Esophagus squamous epithelium (tissue), 4 donors: Measurements from ENCODE around the gene SDR42E1.

Source experiments
- CTCF ChIP-seq, 6 experiments: fragments of 450-650 bp in 4 of 6; fragments of 200-600 bp in 2 of 6; sonication (generic) in 2 of 6; IDR thresholded peaks; one replicate each; pipeline ENCODE4 v1.5.1; 2016 to 2019; ENCODE audit warnings: antibody characterized with exemption in 6 of 6, mild to moderate bottlenecking in 4 of 6, moderate library complexity in 4 of 6
- POLR2A ChIP-seq, 4 donors: fragments of 450-650 bp; IDR thresholded peaks; one replicate each; pipeline ENCODE4 v1.6.1; 2017; ENCODE audit warnings: antibody characterized with exemption in 4 of 4, mild to moderate bottlenecking in 4 of 4, moderate library complexity in 3 of 4

- no peak for TF ChIP-seq POLR2A (IDR thresholded peaks at IDR 0.05)
- peak in 1 of 6 experiments; percentile 10 for TF ChIP-seq CTCF (IDR thresholded peaks at IDR 0.05)
Measured at GRCh38 chr16:82043680-82044584, 32.7 kb upstream of the SDR42E1 start.
